KBM-7 (cell line): ENCODE data around the gene ARNT2.
A peak's percentile ranks its signal among the peaks of the same experiment; 100 is the strongest.
"Not testable (repeated sequence)": the region's sequence is repeated elsewhere in the genome, so short reads cannot be mapped to it uniquely, and the experiment has no call there.

Source experiments
- DNase-seq: peaks from one replicate; pipeline ENCODE4 v3.0.0-alpha.2; 2015
- in situ Hi-C: fragments of 300-500 bp; cut with MboI; formaldehyde crosslinking; loops from 2 replicates; pipeline ENCODE4 v1.14.3; 2020; ENCODE audit warnings: low sequenced_read_pairs, low pct_unique_long_range_greater_than_20kb, mixed read lengths

ARNT2 gene

GRCh38 chr15:80404057-80404760, at the start of gene ARNT2:
Gene ARNT2 (plus strand): TSS chr15:80404382. CDS start chr15:80404516, 134 bp downstream.
- DNase-seq, result no peak
- in situ Hi-C loops, result no loop called here

GRCh38 chr15:80367094-80367493, 37.1 kb upstream of the ARNT2 start:
- in situ Hi-C loops, result no loop called here
- peak; percentile 60 for DNase-seq

- peak; percentile 9 for DNase-seq
- in situ Hi-C loops, result no loop called here
These were observed 36.5 kb upstream of the ARNT2 start for GRCh38 chr15:80367661-80368060.

GRCh38 chr15:80371924-80372323, 32.3 kb upstream of the ARNT2 start:
- in situ Hi-C loops, result no loop called here
- DNase-seq, result no peak

- no peak for DNase-seq
- in situ Hi-C loops, result no loop called here
These were observed 29.7 kb upstream of the ARNT2 start for GRCh38 chr15:80374441-80374840.

- no peak for DNase-seq
These were observed 28.0 kb upstream of the ARNT2 start for GRCh38 chr15:80375968-80376891.

GRCh38 chr15:80379693-80380092, 24.5 kb upstream of the ARNT2 start:
- in situ Hi-C loops, result no loop called here
- no peak for DNase-seq

More at GRCh38 chr15:80375968-80376891, 28.0 kb upstream of the ARNT2 start:
- in situ Hi-C loops, result no loop called here

- in situ Hi-C loops, result no loop called here
- no peak for DNase-seq
These were observed 24.0 kb upstream of the ARNT2 start for GRCh38 chr15:80380154-80380553.

- in situ Hi-C loops, result no loop called here
- no peak for DNase-seq
These were observed 21.9 kb upstream of the ARNT2 start for GRCh38 chr15:80382285-80382684.

GRCh38 chr15:80384432-80384831, 19.8 kb upstream of the ARNT2 start:
- DNase-seq, result no peak
- in situ Hi-C loops, result no loop called here

GRCh38 chr15:80386151-80386550, 18.0 kb upstream of the ARNT2 start:
- in situ Hi-C loops, result no loop called here
- DNase-seq, result no peak

GRCh38 chr15:80388326-80388725, 15.9 kb upstream of the ARNT2 start:
- no peak for DNase-seq
- in situ Hi-C loops, result no loop called here

- in situ Hi-C loops, result no loop called here
- no peak for DNase-seq
These were observed 14.8 kb upstream of the ARNT2 start for GRCh38 chr15:80389370-80389769.

GRCh38 chr15:80390942-80391341, 13.2 kb upstream of the ARNT2 start:
- in situ Hi-C loops, DNase-seq: not testable (repeated sequence)

GRCh38 chr15:80395616-80396015, 8.6 kb upstream of the ARNT2 start:
- in situ Hi-C loops, result no loop called here
- DNase-seq, result no peak

GRCh38 chr15:80396096-80396495, 8.1 kb upstream of the ARNT2 start:
- DNase-seq, result no peak
- in situ Hi-C loops, result no loop called here

- no peak for DNase-seq
- in situ Hi-C loops, result no loop called here
These were observed 4.7 kb upstream of the ARNT2 start for GRCh38 chr15:80399508-80399907.

- no peak for DNase-seq
- in situ Hi-C loops, result no loop called here
These were observed 2.7 kb upstream of the ARNT2 start for GRCh38 chr15:80401456-80401855.

GRCh38 chr15:80402339-80402738, 1.8 kb upstream of the ARNT2 start:
- in situ Hi-C loops, result no loop called here
- DNase-seq, result no peak

- DNase-seq, result no peak
- in situ Hi-C loops, result no loop called here
These were observed 498 bp upstream of the ARNT2 start for GRCh38 chr15:80403712-80404056.
